Astrocyte (in vitro differentiated cells and primary cell): ENCODE results near the gene DUSP1. TPM values are rescaled to one million over a fixed set of nuclear protein-coding genes. Genes with fewer than 3 reads are reported as not detected.

Source experiments
- DNase-seq: peaks from one replicate; pipeline ENCODE4 v3.0.0-alpha.2; 2010; ENCODE audit warnings: low read depth
- FAIRE-seq: peaks from 2 replicates; lab custom pipeline; 2011; peaks lifted over from hg19 to GRCh38; lab: Jason Lieb, UNC
- H2AFZ ChIP-seq: 2 replicates; pipeline ENCODE4 v1.6.0; 2012; ENCODE audit warnings: low read depth, low read length, inconsistent platforms
- H3K27ac ChIP-seq: 2 replicates; pipeline ENCODE4 v1.5.1; 2011; ENCODE audit warnings: low read depth, low read length, inconsistent platforms
- H3K27me3 ChIP-seq: 2 replicates; pipeline ENCODE4 v1.6.0; 2011; ENCODE audit warnings: low read length, inconsistent platforms; ENCODE audit not compliant: insufficient read depth
- H3K36me3 ChIP-seq: 2 replicates; pipeline ENCODE4 v1.5.1; 2011; ENCODE audit warnings: low read length, inconsistent platforms; ENCODE audit not compliant: insufficient read depth
- H3K4me1 ChIP-seq: 2 replicates; pipeline ENCODE4 v1.5.1; 2011; ENCODE audit warnings: low read length, inconsistent platforms; ENCODE audit not compliant: insufficient read depth
- H3K4me2 ChIP-seq: 2 replicates; pipeline ENCODE4 v1.6.0; 2012; ENCODE audit warnings: low read length, inconsistent platforms
- H3K4me3 ChIP-seq: 2 replicates; pipeline ENCODE4 v1.5.1; 2011; ENCODE audit warnings: low read depth, mild to moderate bottlenecking, low read length, inconsistent platforms; ENCODE audit not compliant: insufficient read depth
- H3K79me2 ChIP-seq: 2 replicates; pipeline ENCODE4 v1.6.0; 2012; ENCODE audit warnings: mild to moderate bottlenecking, low read length, inconsistent platforms; ENCODE audit not compliant: insufficient read depth
- H3K9ac ChIP-seq: 2 replicates; pipeline ENCODE4 v1.6.0; 2012; ENCODE audit warnings: mild to moderate bottlenecking, low read length, inconsistent platforms
- H3K9me3 ChIP-seq: 2 replicates; pipeline ENCODE4 v1.5.1; 2012; ENCODE audit warnings: low read depth, mild to moderate bottlenecking, low read length, inconsistent platforms; ENCODE audit not compliant: insufficient read depth
- H4K20me1 ChIP-seq: 2 replicates; pipeline ENCODE4 v1.6.0; 2012; ENCODE audit warnings: low read length, inconsistent platforms; ENCODE audit not compliant: insufficient read depth
- H3K27ac Mint-ChIP-seq: one replicate; pipeline ENCODE4 v1.8.0; 2021; ENCODE audit warnings: mild to moderate bottlenecking, mixed read lengths; ENCODE audit not compliant: unreplicated experiment
- H3K27me3 Mint-ChIP-seq: one replicate; pipeline ENCODE4 v1.8.0; 2021; ENCODE audit warnings: low read depth, mixed read lengths; ENCODE audit not compliant: unreplicated experiment
- H3K36me3 Mint-ChIP-seq: one replicate; pipeline ENCODE4 v1.8.0; 2021; ENCODE audit warnings: low read depth, mixed read lengths; ENCODE audit not compliant: unreplicated experiment
- H3K4me1 Mint-ChIP-seq: one replicate; pipeline ENCODE4 v1.8.0; 2021; ENCODE audit warnings: low read depth, mixed read lengths; ENCODE audit not compliant: unreplicated experiment
- H3K4me3 Mint-ChIP-seq: one replicate; pipeline ENCODE4 v1.8.0; 2021; ENCODE audit warnings: mild to moderate bottlenecking, moderate library complexity, mixed read lengths; ENCODE audit not compliant: unreplicated experiment
- H3K9me3 Mint-ChIP-seq: one replicate; pipeline ENCODE4 v1.8.0; 2021; ENCODE audit warnings: mild to moderate bottlenecking, mixed read lengths; ENCODE audit not compliant: unreplicated experiment
- CTCF ChIP-seq: IDR thresholded peaks from 2 replicates; pipeline ENCODE4 v1.5.1; 2011; ENCODE audit warnings: low read depth, mild to moderate bottlenecking, inconsistent platforms, low read length, moderate library complexity; ENCODE audit not compliant: insufficient read depth
- EZH2 ChIP-seq: IDR thresholded peaks from 2 replicates; pipeline ENCODE4 v1.6.1; 2012; ENCODE audit warnings: mild to moderate bottlenecking, low read length, inconsistent platforms; ENCODE audit not compliant: insufficient read depth
- total RNA-seq: library from RNA; stranded (reverse); gene quantifications from 2 replicates; pipeline ENCODE4 v1.2.1, GENCODE V29; 2021

The DUSP1 gene
- total RNA-seq, 1 donor from 2014 or later: 90.1 TPM

DNA sequence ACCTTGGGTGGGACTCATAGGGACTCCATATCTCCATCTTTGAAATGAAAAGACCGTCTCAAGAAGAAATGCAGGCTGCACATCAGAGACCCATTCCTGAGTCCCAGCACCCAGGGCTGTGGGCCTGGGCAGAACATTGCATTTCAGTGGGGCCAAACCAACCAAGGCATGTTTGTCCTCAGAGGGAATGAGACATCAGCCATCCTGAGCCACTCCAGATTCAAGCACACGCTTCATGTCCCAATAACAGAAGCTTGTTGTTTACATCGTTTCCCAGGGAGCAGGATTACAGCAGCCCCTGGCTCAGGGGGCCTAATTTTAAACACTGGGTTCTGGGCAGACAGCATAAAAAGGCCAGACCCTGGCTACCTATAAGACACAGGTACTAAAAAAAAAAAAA lies 24.3 kb downstream of the DUSP1 start:
- Mint-ChIP-seq H3K27me3 (peaks cover 20% of the 10 kb centered on the region), H3K9me3 (peaks cover 14% of the 10 kb centered on the region), H3K36me3 (peaks cover 9% of the 10 kb centered on the region), H3K27ac (no peak overlapping the region), H3K4me1 (peaks cover 2% of the 10 kb centered on the region), H3K4me3 (no peak overlapping the region)
- H3K79me2 ChIP-seq: no peaks in the 10 kb centered on the region
- no peak overlapping the region for H3K4me2 ChIP-seq
- H4K20me1 ChIP-seq: no peaks in the 10 kb centered on the region
- DNase-seq (no peak), FAIRE-seq (no peak)
- TF ChIP-seq CTCF: no peak
- no peak for TF ChIP-seq EZH2
- no peaks in the 10 kb centered on the region for H3K27me3 ChIP-seq
- H3K9me3 ChIP-seq: peaks cover 6% of the 10 kb centered on the region
- H3K27ac ChIP-seq: no peak overlapping the region
- no peak overlapping the region for H3K4me3 ChIP-seq
- H3K9ac ChIP-seq: no peak overlapping the region
- no peak overlapping the region for H2AFZ ChIP-seq
- H3K36me3 ChIP-seq: no peaks in the 10 kb centered on the region
- H3K4me1 ChIP-seq: peaks cover 11% of the 10 kb centered on the region

DNA sequence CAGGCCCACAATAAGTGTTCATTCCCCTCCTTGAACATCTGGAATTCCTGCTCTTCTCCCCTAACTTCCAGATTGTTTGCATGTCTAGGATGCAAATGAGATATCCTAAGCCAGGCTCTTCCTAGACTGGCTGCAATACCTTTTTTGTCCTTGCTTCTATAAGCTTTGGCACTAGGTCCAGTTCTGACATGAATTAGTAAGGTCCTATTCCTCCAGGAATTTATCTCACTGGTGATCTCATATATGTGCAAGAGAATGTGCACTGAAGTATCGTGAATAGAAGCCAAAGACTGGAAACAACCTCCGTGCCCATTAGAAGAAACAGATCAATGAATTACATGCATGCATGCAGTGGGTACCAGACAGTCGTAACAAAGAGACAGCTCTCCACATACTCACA lies 25.2 kb downstream of the DUSP1 start:
- DNase-seq (no peak), FAIRE-seq (no peak)
- no peaks in the 10 kb centered on the region for H3K79me2 ChIP-seq
- H3K4me1 ChIP-seq: peaks cover 17% of the 10 kb centered on the region
- H3K9me3 ChIP-seq: peaks cover 6% of the 10 kb centered on the region
- H3K36me3 ChIP-seq: no peaks in the 10 kb centered on the region
- no peak overlapping the region for H3K4me2 ChIP-seq
- H3K4me3 ChIP-seq: no peak overlapping the region
- Mint-ChIP-seq H3K27me3 (peaks cover 14% of the 10 kb centered on the region), H3K27ac (no peak overlapping the region), H3K36me3 (peaks cover 9% of the 10 kb centered on the region), H3K4me1 (peaks cover 7% of the 10 kb centered on the region), H3K4me3 (no peak overlapping the region), H3K9me3 (peaks cover 14% of the 10 kb centered on the region)
- H3K27ac ChIP-seq: no peak overlapping the region
- H2AFZ ChIP-seq: no peak overlapping the region
- H3K27me3 ChIP-seq: no peaks in the 10 kb centered on the region
- no peak overlapping the region for H3K9ac ChIP-seq
- no peak for TF ChIP-seq EZH2
- TF ChIP-seq CTCF: no peak
- H4K20me1 ChIP-seq: no peaks in the 10 kb centered on the region

- Histone ChIP-seq H3K9ac (no peak overlapping the region), H3K36me3 (no peaks in the 10 kb centered on the region), H2AFZ (no peak overlapping the region), H3K4me1 (peaks cover 17% of the 10 kb centered on the region), H3K4me2 (no peak overlapping the region), H4K20me1 (no peaks in the 10 kb centered on the region), H3K27ac (no peak overlapping the region), H3K9me3 (peaks cover 6% of the 10 kb centered on the region), H3K79me2 (no peaks in the 10 kb centered on the region), H3K4me3 (no peak overlapping the region), H3K27me3 (no peaks in the 10 kb centered on the region)
- DNase-seq (no peak), FAIRE-seq (no peak)
- Mint-ChIP-seq H3K36me3 (peaks cover 9% of the 10 kb centered on the region), H3K4me3 (no peak overlapping the region), H3K9me3 (peaks cover 14% of the 10 kb centered on the region), H3K27me3 (peaks cover 14% of the 10 kb centered on the region), H3K27ac (no peak overlapping the region), H3K4me1 (peaks cover 7% of the 10 kb centered on the region)
- TF ChIP-seq CTCF: no peak
- TF ChIP-seq EZH2: no peak
Measured at GRCh38 chr5:172745406-172745805, 25.6 kb downstream of the DUSP1 start.
